ENCODE results near the gene ITPR2.

Gene ITPR2

DNA sequence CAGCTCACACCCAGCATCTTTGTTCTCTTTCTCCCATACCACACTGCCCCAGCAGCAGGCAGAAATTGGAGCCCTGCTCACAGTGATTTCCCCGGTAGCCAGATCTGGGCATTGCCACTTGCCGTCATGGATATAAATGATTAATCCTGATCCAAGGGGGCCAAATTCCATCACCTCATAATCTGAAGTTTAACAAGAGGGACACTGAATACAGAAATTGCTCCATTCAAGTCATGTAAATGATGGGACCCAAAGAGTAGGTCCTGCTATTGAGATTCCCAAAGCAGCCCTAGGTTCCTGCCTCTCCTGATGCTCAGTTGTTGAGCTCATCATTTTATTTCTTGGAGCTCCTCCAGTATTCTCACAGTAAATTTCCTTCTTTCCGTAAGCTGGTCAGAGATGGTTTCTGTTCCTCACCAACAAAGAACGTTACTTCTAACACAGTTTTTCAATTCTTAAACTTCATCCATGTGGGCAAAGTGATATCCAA is 11.7 kb downstream of the ITPR2 start:
- DNase-seq: no peak

DNA sequence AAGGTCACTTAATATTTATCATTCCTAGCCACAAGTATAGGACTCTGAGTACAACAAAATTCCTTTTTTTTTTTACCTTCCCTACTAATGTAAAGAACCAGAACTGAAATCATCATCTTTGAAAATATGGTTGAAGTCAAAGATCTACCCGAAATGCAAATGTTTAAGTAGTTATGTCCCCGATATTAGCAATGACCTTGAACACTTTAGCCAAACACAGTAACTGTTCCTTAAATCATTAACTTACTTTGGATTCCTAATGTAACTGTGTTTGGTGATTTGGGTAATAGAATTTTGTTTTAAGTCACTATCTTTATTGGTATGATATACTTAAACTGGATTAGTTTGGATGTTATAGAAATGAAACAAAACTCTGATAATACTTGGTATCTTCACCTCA is 14.4 kb downstream of the ITPR2 start:
- no peak for DNase-seq

DNA sequence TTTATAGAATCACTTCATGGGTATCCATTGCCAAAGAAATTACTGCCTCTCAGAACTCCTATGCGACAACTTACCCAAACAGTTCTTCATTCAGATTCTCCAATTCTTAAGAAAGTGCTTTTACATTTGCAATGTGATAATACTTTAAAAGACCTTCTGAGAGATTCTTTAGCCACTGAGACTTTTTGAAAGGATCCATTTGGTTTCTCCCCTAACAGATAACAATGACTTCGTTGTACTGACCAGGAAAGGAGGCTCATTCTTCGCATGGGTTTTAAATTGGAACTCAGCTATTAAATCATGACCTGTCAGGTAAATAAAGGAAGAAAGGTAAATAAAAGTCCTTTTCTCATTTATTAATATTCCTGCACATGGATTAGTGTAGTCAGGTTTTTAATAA is 14.8 kb downstream of the ITPR2 start:
- DNase-seq: no peak

DNA sequence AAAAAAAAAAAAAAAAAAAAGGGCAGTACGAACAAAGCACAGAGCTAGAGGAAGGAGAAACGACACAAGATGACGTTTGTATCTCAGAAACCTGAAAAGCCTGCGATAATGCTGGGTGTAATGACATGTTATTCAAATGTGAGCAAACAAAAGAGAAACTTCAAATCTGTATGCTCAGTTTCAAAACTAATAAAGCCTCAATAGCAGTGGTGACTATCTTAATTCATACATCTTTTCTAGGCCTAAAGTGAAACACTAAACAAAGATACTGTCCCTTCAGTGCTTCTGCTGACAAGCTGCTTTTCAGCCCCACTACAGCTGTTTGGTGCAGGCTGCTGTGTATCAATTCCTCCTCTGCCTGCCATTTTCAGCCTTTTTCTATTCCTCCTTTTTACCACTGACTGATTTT is 15.8 kb downstream of the ITPR2 start:
- no peak for DNase-seq

DNA sequence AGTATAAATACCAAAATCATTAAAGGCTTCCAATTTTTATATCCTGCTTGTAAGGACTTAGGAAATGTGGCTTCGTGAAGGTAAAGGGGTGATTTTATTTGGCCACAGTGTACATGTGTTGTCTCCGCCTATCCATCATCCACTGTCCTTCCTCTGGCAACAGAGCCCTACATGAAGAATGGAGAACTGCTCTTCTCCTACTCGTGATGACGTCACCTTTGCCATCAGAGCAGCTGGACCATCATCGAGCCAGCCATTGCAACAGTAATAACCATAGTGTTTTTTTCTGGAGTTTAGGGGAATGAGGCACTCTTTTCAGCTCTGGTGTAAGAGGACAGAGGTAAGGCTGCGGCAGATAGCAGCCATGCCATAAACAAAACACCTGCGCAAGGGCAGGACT is 19.2 kb downstream of the ITPR2 start:
- DNase-seq: no peak

DNA sequence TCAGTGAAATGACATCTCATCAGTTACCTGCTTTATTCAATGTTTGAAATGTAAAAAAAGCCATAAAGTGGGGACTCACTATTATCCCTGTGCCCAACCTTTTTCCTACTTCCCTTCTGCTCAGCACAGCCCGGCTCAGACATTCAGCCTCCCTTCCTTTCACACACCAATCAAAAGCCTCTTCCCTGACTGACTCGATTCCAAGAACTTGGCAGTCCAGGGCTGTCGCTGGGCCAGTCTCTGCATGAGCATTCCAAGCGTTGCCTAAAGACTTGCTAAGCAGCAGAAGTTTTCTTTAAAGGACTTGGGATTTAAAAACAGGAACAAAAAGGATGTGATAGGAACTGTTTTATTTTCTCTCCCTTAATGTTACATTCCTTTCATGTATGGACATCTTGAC is 22.7 kb downstream of the ITPR2 start:
- no peak for DNase-seq

DNA sequence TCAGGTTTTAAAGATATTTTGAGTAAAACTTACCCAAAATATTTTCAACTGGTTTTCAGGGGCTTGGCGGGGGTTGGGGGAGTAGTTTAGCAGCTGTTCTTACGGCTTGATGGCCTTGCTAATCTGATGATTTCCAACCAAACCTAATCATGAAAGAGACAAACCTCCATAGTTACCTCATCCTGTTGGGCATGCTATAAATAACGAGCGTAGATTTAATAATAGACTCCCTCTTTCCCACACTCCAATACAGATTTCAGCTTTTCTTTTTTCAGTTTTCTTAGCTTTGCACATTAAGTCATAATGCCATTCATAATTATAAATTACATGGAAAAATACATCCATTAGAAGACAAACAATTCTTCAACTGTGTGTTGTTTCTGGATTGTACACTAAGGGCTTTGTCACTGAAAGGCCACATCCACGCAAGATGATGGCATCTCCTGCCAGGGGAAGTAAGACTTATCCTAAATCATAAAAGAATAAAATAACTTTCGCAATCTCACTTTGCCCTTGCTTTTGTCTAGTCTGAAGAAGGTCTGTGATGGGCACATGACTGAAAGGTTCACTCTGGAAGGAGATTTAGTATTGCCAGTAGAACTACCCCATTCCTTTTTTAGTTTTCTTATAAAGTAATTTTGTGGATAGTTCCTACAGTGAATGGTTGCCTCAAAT is 23.2 kb downstream of the ITPR2 start:
- no peak for DNase-seq

DNA sequence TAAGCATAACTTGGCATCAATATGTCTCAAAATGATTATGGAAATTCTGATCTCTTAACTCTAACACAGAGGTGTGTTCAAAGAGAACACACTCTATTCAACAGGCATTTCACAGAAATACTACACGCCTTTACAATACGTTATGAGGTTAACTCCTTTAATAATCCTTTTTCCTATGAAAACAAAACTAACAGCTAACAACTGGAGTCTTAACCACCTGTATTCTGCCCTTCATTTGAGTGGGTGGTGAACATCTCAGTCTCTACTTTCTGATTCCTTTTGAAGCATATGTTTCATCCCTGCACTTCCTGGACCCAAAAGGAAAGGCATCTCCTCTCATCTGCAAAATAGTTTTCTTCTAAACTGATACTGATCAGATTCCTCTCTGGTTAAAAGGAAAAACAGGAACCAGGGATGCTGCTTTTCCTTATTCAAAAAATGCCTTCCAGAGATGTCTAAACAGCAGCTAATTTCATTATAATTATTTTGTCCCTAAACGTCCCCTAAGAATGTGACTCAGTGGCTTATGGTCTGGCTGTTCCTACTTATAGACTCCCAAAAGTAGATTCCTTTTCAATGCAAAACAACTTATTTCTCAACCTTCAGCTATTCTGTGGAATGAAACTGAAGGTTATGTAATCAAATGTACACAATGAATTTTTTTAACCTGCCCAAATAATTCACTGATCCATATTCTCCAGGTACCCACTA is 24.1 kb downstream of the ITPR2 start:
- no peak for DNase-seq

DNA sequence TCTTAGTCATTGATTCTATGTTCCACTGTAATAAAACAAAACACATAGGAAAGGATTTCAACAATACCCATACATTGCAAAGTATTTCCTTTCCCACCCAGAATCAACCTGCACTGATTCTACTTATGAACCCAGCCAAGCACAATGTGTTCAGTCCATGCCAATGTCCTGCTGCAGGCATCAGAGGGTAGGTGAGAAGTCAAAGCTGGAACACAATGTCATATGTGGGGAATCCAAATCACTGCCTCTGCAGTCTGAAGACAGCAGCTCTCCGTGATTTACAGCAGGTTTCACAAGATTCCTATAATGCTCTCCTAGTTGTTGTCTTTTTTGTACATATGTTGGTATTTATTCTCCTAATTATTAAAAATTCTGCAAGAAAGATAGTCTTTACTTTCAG is 25.7 kb downstream of the ITPR2 start:
- DNase-seq: no peak

DNA sequence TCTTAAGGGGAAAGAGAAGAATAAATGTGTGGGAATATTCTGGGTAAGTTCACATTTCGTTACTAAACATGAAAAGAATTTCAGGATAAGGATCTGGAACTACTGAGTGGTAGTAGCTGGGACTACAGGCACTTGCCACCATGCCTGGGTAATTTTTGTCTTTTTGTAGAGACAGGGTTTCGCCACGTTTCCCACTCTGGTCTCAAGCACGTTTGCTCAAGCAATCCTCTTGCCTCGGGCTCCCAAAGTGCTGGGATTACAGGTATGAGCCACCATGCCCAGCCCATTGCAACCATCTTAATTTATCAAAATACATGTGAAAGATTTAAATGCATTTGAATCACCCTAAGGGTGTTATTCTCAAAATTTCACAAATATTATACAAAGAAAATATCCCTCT is 26.4 kb downstream of the ITPR2 start:
- DNase-seq: no peak

DNA sequence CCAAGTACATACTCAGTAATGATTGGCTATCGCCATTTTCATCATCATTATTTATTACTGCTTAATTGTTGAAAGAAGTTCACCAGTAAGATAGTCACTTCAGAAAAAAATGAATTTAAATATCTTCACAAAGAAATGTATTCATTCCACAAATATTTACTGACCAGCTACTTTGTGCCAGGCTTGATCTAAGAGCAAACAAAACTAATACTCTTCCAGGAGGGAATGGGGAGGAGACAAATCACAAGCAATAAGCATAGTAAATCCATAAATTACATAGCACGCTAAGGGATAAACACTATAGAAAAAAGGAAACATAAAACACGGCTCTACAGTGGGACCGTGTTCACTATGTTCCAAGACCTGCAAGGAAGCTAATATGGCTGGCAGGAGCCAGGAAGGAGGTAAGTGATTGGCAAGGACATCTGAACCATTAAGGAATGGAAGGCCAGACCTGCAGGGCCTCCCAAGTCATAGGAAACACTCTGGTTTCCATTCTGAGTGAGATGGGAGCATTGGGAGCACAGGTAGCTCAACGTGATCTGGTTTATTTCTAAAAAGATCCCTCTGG is 27.5 kb downstream of the ITPR2 start:
- no peak for DNase-seq

DNA sequence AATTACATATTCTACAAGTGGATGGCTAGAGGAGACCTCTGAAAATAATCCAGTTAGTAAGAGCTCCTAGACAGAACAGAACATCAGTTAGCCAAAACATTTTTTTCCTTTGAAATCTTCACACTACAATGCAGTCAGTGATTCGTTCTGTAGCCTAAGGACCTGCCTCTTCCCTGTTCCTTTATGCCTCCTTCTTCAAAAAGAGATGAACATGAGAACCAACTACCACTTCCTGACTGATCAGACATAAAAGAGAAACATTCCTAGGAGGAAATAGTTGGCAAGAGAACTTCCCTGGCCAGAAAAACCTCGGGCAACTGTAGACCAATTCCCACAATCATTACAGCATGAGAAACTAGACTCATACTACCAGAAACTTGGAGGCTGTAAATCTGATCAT is 29.4 kb downstream of the ITPR2 start:
- DNase-seq: no peak

DNA sequence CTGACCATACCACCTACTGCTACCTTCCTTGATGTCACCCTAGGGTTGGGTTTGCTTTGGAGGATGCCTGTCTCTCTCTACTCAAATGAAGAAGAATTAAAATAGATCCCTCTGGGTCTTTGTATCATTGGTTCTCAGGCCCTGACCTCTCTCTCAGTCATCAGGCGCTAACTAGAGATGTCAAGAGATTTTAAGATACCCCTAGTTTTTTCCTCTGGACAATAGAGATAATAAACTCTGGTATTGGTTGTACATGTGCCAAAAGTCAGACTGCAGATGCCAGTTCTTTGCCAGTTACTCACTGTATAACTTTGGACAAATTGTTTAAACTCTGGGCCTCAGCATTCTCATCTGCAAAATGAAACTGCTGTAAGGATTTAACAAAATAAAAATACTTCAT is 31.5 kb downstream of the ITPR2 start:
- no peak for DNase-seq

DNA sequence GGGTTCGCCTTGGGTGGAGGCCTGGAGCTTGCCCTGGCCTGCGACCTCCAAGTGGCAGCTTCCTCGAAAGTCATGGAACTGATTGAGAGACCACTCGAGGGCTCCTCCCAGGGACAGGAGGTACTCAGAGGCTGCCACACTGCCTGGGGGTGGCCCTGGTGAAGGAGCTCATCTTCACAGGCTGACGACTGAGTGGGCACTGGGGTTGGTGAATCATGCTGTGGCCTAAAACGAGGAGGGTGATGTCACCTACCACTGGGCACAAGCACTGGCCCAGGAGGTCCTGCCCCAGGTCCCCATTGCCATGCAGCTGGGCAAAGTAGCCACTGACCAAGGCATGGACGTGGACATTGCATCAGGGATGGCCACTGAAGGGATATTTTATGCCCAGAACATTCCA is 32.1 kb downstream of the ITPR2 start:
- DNase-seq: no peak

DNA sequence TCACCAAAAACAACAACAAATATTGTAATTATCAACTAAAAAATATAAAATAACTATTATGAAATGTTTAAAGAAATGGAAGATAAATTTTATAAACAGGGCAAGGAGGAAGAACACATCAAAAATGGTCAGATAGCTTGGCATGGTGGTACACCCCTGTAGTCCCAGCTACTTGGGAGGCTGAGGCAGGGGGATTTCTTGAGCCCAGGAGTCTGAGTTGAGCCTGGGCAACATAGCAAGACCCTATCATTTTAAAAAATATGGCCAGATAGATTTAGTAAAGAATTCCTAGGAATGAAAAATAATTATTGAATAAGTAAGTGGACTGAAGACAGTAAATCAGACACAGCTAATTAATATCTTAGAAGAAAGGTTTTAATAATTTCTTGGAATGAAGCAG is 32.6 kb downstream of the ITPR2 start:
- DNase-seq: no peak

DNA sequence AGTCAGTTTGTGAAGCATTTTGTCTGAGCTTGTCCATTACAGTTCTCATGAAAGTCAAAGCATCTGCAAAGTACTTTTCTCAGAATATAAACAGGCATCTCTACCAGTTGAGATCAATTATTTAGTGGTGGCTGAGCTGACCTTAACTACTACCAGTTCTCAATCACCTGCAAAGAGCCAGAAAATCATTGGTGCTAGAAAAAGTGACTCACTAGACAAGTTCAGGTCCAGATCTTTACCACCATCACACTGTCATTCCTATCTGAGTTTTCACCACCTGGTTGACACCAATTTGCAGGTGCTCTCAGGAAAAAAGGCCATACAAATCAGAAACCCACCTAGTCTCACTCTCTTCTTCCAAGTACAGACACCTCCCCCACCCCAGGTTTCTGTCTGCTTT is 33.3 kb downstream of the ITPR2 start:
- DNase-seq: no peak

DNA sequence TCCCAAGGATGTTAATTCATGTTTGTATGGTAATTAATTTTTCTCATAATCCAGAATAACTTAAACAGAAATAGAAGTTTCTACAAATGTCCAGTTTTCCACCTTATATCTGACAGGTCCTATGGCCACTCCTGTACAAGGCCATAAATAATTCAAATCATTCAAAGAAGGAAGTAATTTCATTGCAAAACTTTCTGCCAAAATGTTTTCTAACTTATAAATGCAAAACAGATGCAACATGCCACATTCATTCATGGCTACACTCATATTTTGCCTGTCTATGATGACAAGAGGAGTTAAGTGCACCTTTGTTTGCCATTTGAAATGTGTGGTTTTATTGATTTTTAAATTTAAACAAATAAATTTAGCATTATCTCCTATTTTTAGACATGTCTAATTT is 34.4 kb downstream of the ITPR2 start:
- no peak for DNase-seq

DNA sequence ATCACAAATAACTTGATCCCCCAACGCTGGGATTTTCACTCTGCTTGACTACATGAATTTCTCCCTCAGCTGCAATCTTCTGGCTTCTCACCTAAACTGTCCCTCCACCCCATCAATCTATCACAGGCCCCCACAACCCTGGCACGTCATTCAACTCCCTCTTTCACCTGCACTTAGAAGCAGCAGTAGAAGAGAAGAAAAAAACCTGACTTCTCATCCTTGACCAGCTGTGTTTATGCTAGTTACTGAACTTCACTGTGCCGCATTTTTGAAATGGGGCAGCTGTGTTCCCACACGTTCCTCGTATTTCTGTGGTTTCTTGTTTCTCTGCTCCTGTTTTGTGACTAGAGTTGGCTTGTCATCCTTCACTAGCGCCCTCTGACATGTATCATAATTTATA is 35.0 kb downstream of the ITPR2 start:
- DNase-seq: no peak

DNA sequence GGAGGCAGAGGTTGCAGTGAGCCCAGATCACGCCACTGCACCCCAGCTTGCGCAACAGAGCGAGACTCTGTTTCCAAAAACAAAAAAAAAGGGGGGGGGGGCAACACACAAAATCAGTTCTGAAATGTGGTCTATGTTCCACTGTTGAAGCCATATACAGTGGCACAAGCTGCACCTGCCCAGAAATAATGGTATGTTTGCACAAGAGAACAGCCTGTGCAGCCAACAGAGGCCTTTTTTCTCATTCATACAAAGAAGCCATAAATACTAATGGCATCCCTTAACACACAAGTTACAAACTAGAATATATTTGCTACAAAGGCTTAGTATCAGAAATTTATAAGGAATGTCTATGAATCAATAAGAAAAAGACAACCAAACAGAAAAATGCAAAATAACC is 37.1 kb downstream of the ITPR2 start:
- no peak for DNase-seq

DNA sequence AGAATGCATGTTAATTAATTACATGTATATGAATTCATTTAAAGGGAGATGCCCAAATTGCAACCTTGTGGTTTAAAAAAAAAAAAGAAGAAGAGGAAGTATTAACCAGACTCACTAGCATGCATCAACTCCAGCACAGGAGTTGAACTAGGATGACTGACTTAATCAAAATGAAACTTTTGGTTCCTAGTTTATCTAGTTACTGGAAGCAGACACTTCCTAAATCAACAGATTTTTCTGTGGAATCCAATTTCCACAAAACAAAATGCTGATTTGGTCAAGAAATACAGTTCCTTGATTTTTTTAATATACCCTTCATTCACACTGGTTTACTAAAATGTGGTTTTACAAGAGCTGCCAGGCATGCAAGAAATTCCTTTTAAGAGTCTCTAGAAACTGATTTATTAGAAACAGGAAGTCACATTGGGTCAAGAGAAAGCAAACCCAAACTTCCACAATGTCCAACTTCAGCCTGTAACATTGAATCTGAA is 41.6 kb downstream of the ITPR2 start:
- no peak for DNase-seq

DNA sequence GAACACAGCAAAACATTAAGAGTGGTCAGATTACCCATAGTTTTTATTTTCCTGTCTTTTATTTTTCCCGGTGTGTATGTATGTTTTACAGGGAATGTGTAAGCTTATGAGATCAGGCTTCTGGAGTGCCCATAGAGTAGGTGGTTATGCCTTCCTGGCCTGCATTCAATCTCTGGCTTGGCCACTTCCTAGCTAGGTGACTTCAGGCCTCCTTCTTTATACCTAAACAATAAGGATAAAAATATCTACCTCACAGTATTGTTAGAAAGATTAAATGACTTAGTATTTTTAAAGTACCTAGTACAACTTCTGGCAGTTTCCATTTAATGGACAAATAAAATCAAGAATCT is 42.4 kb downstream of the ITPR2 start:
- no peak for DNase-seq

DNA sequence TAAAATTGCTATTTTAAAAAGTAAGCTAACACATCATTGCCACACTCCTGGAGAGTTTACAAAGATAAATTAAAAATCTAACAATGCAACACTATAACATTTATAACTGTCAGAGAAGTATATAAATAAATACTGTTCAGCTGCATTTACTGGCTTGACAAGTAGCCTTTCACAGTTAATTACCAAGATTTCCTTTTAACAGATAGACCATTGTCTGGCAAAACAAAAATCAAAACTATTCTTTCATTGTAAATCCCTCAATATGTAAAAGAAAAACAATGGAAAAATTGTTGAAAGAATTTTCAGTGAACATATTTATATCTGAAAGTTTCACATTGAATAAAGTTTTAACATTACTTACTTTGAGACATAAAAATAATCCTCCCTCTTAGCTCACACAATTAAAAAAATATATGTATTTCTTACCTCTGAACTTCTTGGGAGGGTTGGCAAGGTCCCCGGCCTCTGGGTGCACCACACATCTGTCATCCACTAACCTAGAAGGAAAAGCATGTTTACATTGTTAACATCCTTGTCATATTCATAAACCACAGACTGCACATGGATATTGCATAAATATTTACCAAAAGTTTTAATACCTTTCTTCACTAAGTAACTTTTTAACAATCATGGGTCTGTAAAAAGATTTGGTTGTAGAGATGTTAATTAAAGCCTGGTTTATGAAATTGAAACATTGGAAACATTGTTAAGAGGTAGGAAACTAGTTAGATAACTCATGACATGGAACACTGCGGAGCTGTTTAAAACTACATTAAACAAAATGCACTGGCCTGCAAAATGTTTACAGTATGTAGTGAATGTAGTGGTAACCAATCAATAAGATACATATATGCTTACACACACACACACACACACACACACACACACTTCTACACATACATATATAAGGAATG is 43.0 kb downstream of the ITPR2 start:
- DNase-seq: no peak

DNA sequence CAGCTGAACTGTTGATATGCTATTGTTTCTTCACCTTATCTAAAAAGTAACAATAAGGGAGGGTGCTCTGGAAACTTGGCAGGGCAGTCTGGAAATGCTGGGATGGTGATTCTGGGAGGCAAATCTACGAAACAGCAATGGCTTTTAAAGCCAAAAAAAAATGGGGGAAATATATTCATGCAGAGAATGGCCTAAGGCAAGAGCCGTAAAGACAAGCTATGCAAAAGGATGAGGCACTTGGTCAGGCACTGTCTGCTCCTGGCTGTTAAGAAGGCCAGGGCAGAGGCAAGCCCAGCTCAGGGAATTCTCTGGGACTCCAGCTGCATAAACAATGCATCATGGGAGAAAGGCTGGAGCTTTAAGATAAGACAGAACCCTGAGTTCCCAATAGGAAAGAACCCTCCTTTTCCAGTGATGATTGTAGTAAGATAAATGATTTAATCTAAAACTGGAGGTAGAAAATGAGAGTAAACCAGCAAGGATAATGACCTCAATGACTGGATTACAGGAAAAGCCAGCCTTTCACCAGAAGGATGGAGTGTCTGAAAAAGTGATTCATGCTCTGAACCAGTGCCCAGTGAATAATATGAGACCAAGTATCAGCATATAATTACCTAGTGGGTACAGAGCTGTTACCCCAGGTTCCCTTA is 46.0 kb downstream of the ITPR2 start:
- DNase-seq: no peak
